ENCODE results near the gene ATP4B. TPM values are rescaled to one million over a fixed set of nuclear protein-coding genes. Genes with fewer than 3 reads are reported as not detected.

Gene ATP4B
- total RNA-seq, 1 donor from 2014 or later = not detected

DNA sequence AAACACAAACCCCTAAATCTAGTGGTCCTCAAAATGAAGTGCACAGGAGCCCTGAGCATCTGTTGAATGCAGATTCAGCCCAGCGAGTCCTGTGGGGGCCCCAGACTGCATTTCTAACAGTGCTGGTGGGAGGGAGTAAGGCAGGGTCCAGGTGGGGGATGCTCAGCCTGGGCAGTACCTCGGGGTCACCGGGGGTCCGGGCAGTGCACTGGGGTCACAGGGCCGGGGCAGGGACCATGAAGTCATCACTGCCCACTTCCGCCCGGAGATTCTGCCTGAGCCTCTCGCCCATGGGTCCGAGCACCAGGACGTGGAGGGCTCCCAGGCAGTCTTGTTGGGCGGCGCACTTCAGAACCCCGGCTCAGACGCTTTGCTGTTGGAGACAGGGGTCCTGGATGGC, 838 bp upstream of the ATP4B start:
- ATAC-seq (no peak), DNase-seq (ENCODE audit: low spot score) (peak; percentile 34)
- intact Hi-C loops (cut with DNase I) = no loop called here

DNA sequence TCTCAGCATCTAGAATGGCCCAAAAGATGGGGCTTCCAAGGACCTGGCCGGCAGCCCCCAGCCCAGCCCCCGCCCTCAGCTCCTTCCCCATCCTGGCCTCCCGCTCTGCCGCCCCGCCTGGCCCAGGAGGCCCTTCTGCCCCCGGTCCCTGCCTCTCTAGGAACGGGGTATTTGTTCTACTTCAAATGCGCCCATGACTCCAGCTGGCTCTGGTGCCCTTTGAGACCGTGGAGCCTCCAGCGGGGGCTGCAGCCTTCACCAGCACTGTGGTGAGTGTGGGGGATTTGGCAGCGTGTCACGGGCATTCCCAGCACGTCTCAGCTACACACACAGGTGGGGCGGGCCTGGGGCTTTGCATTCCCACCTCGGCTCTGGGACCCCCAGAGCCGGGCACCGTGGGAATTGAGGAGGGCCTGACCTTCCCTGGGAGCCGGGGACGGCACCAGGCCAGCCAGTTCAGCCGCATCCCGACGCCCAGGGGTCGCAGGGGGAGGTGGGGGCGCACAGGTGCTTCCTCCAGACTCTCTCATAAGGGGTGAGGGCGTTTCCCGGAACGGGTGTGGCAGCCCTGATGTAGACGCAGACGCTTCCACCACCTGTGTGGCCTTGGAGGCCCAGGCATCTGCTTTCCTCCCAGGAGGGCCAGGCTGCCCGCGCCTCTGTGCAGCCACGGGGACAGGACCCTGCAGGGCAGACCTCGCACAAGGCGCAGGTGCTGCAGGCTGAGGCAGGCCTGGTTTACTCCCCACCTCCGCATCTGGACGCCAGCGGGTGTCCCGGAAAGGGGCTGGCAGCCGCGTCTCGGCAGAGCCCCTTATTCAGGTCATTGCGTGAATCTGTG, 947 bp downstream of the ATP4B start:
- no peak for ATAC-seq
- intact Hi-C loops (cut with DNase I) = no loop called here
- DNase-seq (ENCODE audit: low spot score) = peak; percentile 46

DNA sequence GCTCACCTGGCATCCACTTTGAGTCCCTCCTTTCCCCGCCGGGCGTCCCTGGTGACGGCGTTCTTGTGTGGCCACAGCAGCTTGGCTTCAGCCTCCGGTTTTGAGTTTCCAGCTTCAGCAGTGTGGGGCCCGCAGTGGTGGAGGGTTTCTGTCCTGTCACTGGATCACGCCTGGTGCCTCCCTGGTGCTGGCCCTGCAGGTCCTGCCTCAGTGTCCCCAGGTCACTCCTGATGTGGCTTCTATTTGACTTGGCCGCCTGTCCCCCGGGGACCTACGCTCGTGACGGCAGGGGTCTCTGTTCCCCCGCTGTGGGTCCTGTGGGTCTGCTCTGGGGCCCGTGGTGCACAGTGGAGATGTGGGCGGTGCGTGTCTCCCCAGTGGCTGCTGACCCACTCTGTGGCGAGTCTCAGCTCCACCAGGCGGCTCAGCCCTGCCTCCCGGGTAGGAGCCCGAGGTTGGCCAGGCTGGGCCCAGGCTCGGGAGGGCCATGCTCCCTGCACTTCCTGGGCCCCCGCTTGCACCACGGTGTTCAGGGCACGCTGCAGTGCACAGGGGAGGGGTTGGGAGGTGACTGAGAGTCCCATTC, 1.9 kb downstream of the ATP4B start:
- intact Hi-C loops (cut with DNase I) = no loop called here
- ATAC-seq = peak; percentile 21
- peak; percentile 42 for DNase-seq (ENCODE audit: low spot score)

DNA sequence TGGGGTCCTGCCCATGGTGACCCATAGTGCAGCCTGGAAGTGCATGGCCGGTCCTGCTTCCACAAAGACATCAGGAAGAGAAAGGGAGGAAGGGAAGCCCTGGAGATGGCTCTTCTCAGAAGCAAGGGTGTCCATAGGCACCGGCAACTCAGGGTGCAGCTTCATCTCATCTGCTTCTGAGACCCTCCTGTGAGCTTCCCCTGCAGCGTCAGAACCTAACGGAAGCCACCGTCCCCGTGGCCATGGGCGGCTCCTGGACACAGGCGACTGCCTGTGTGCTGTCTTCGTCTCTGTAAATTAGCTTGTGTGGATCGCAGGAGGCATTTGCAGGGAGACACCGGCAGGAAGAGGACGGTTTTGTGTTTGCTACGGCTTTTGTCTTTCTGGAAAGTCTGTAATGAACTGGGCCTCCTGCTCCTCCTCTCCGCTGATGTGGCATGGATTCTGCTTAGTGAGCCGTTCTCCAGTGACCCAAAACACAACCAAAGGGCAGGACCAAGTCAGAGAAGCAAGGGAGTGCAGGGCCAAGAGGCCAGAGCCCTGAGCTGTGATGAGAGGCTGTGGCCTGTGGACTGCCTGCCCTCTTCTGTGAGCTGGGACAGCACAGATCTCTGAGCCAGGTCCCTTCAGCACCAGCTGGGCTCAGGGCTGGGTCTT, 2.5 kb downstream of the ATP4B start:
- no peak for ATAC-seq

DNA sequence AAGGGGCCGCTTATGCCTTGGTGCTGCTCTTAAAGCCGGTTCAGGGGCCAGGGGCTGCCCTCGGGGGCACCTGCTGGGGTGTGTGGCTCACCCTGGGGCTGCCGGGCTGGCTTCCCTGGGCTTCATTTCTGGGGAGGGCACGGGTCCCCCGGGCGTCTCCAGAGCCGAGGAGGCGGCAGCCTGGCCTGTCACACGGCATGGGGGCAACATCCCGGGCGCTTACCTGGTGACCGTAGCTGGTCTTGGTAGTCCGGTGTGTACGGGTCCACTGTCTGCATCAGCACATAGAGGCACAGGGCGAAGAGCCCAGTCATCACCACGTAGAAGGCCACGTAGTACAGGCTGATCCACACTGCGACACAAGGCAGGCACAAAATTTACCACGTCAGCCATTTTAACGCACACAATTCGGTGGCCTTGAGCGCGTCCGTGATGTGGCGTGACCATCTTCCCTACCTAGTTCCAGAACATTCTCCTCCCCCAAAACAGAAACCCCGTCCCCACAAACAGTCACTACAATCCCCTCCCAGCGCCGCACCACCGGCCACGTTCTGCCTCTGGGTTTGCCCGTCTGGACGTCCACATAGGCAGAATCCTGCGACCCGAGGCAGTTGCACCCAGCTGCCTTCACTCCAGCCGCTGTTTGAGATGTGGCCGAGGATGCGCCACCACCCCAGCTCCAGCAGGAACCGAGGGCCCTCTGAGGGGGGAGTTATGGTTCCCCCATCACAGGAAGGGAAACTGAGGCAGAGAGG, 3.2 kb downstream of the ATP4B start:
- peak; percentile 51 for DNase-seq (ENCODE audit: low spot score)
- intact Hi-C loops (cut with DNase I) = no loop called here
- no peak for ATAC-seq

More for the DNA sequence above, 2.5 kb downstream of the ATP4B start:
- intact Hi-C loops (cut with DNase I) = no loop called here
- DNase-seq (ENCODE audit: low spot score) = peak; percentile 15

DNA sequence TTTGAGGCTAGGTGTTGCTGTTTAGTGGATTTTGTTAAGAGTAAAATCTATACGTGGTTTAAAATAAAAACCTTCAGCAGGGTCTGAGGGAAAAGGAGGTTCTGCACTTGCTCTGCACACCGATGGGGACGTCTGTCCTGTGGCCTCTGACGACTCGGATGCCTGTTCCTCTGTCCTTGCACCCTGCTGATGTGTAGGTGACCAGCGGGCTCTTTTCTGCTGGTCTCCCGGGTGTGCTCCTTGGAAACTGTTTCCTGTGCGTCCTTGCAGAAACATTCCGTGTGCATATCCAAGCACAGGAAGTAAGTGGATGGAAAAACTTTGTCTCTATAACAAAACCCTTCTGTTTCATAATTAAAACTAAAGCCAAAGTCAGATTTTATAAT, 3.8 kb downstream of the ATP4B start:
- peak; percentile 31 for DNase-seq (ENCODE audit: low spot score)
- intact Hi-C loops (cut with DNase I) = no loop called here
- no peak for ATAC-seq

DNA sequence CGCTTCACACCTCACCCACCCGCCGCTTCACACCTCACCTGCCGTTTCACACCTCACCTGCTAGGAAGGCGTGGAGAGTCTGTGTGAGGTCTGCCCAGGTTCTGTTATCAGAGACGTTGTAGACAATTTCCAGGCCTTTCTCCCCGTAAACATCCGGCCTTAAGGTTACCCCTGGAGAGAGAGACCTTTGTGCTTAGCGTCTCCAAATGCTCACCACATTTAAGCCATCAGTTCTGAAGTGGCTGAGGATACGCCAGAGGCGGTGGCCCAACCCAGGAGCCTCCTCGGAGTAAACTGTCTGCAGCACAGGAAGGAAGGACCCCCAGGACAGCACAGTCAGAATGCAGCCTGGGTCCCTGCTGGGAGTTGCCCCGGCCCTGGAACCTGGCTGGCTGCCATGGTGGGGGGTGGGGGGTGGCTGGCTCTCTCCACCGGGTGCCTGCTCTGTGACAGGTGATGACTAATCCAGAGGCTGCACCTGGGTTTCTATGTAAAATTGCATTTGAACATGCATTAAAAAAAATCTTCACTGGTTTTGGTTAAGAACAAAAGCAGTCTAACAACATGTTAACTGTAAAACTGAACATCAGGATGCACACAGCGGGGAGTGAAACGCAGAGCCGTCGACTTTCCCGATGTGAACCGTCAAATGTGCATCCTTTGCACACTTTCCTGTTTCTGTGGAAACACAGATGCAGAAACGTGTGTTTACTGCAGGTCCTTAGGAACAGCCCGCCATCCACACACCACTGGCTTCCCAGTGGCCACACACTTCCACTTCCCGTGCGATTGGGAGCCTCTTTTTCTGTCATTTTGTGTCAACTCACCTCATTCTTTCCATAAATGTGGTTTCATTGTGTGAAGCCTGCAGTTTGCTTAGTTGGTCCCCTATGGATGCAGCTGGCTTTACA, 4.5 kb downstream of the ATP4B start:
- intact Hi-C loops (cut with DNase I) = no loop called here
- ATAC-seq (no peak), DNase-seq (ENCODE audit: low spot score) (peak; percentile 58)

DNA sequence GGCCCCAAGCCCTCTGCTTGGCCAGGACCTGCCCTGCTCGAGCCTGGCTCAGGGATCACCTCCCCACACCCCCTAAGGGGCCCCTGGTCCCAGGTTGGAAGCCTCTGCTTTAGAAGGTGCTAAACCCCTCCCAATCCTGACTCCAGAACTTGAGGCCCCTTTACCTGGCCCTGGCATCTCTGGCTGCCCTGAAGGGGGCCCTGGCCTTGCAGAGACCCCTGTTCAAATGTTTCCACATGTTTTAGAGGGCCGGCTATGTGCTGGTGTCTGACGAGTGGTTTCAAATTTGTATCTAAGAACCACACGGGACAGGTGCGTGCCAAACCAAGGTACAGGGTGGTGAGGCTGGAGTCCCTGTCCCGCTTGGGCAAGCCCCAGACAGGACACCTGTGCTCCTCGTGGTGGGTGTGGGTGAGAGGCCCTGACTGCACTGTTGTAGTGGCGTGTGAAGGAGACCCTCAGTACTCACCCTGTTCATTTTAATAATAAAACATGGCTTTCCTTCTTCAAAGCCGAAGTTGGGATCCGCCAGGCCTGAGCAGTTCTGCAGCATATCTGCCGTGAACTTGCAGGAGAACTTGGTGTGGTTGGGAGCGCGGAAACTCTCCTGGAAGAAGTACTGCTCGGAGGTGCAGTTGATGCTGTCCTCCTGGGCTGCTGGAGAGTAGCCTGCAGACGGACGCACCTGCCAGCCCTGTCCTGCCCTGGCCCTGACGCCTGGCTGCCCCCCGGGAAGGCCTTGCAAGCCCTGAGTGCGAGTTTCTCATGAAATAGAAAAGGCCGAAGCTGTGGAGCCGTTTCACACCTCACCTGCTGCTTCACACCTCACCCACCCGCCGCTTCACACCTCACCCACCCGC, 5.4 kb downstream of the ATP4B start:
- intact Hi-C loops (cut with DNase I) = no loop called here
- ATAC-seq (no peak), DNase-seq (ENCODE audit: low spot score) (peak; percentile 51)

DNA sequence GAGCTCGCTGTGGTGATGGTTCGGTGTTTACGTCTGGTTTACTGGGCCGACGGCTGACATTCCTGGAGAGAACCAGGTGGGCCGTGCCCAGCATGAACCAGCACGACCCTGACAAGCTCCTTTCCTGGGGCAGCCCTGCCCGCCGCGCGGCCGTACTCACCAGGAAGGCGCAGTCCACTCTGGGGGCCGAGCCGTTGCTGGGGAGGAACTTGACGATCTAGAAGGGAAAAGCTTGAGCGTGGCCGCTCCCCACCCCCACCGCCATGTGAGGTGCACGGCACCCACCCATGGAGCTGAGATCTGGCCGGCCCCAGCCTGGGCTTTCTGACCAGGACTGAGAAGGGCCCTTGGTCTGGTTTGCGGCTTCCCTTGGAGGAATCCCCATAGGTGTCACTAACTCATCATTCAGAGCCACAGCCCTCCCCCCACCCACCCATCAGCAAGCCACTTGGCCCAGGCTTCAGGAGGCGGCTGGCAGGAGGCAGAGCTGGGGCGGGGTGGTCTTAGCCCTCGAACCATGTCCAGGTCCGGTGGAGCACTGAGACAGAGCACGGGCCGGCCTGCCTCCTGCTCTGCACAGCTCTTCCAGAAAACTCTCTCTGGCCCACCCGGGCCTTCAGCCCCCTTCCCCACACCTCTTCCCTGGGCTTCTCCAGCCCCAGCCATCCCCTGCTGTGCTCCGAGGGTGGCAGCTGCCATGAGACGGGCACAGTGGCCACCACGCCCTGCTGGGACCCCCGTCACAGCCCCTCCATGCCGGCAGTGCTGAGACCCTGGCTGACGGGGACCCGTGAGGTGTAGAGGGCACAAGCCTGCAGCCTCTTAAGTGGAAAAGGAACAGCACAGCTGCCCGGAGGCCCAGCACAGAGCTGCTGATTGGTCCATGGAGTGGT, 6.2 kb downstream of the ATP4B start:
- intact Hi-C loops (cut with DNase I) = no loop called here
- peak; percentile 61 for DNase-seq (ENCODE audit: low spot score)

DNA sequence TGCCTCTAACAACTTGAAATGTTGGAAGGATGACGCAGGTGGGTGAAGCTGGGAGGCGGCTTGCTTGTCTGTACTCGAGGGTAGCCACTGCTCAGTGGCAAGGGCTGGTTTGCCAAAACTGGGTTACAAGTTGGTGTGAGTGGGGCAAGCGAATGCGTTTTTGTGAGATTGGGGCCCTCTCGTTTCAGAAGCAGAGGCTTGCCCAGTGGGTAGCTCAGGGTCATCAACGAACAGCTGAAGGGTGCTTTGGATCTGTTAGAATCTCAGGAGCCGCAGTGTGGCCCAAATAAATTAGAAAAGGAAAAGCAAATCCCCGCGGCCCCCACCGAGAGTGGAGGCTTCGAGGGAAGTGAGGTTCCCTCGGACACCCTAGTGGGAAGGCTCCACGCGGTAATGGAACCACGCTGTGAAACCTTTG, 7.3 kb downstream of the ATP4B start:
- intact Hi-C loops (cut with DNase I) = no loop called here
- ATAC-seq (no peak), DNase-seq (ENCODE audit: low spot score) (peak; percentile 41)

More for the DNA sequence above, 6.2 kb downstream of the ATP4B start:
- no peak for ATAC-seq

DNA sequence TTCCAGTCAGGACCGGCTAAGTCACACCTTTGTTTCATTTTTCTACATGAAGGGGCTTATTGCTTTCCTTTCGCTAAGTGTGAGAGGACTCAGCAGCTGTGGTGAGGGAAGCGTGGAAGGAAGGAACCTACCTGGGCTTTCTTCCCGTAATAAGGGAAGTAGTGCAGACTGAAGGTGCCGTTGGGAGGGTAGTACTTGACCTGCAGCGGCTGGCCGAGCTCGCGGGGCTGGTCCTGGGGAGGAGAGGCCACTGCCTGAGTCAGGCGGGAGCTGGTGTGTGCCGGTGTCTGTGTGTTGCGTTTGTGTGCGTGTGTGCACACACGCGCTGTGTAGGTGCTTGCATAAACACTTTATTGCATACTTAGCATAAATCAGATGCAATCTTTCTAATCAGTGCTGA, 7.7 kb downstream of the ATP4B start:
- DNase-seq (ENCODE audit: low spot score) (peak; percentile 27), ATAC-seq (no peak)

DNA sequence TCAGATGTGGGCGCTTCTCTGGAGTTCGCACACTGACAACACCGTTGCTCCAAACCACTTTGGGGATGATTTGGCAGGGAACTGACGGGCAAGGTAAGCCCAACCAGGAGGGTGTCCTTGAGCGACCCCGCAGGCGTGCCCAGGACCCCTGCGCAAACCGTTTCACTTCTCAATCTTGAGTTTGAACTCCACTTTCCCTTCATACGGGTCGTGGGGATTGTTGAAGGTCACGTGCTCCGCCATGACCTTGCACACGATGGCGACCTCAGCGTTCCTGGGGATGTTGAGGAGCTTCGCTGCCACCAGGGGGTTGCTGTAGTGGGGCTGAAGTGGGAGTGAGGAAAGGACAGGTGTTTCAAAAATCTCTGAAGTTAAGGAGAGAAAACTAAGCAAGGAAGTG, 8.8 kb downstream of the ATP4B start:
- DNase-seq (ENCODE audit: low spot score) (peak; percentile 40), ATAC-seq (no peak)
- intact Hi-C loops (cut with DNase I) = no loop called here

More for the DNA sequence above, 7.7 kb downstream of the ATP4B start:
- intact Hi-C loops (cut with DNase I) = no loop called here

DNA sequence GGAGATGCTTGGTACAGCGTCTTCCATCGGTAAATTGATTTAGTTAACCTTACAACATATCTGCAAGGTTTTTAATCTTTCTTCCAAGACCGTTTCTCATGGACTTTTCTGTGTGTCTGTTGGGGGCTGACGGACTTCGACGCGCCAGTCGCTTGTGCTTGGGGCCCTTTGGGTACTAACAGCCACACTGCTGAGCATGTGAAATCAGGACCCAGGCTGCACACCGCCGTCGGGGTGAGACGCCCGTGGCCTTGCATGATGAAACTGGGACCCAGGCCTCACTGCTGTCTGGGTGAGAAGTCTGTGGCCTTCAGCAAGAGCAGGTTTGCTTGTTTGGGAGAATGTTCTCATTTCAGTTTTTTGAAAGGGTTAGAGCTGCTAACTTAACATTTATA, 9.8 kb downstream of the ATP4B start:
- intact Hi-C loops (cut with DNase I) = no loop called here
- DNase-seq (ENCODE audit: low spot score) (peak; percentile 56), ATAC-seq (no peak)

DNA sequence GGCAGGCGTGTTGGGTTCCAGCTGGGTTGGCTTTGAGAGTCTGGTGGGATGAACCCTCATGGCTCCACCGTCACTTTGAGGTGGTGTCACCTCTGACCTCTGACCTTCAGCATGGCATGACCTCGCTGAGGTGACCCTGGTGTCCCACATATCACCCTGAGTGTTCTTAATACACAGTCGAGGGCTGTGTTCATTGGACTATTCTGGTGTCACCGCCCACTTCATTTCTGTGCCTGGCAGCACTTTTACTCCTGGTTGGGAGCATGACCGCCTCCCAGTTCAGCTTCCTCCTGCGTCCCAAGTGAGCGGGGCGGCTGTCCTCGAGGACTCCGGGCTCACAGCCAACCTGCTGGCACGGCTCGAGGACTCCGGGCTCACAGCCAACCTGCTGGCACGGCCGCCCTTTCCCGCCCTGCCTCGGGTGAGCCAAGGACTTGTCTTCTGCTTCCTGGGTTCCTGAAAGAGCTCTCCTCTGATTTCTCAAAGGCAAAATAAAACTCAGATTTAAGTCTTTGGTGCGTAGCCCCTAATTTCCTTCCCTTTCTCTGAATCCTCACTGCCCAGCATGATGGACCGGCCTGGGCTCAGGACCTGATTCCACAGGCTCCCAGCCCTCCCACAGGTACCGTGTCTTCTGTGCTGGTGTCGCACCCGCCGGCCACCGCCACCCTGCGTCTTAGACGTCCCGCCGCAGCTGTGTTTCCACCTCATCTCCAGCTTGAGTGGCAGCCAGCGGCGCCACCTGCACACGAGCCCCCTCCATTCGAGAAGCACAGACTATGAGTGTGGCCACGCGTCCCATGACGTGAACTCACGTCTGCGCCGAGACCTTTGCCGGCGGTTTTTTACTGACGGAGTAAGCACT, 10.4 kb downstream of the ATP4B start:
- DNase-seq (ENCODE audit: low spot score) = peak; percentile 93
- intact Hi-C loops (cut with DNase I) = no loop called here
- ATAC-seq = peak; percentile 95

DNA sequence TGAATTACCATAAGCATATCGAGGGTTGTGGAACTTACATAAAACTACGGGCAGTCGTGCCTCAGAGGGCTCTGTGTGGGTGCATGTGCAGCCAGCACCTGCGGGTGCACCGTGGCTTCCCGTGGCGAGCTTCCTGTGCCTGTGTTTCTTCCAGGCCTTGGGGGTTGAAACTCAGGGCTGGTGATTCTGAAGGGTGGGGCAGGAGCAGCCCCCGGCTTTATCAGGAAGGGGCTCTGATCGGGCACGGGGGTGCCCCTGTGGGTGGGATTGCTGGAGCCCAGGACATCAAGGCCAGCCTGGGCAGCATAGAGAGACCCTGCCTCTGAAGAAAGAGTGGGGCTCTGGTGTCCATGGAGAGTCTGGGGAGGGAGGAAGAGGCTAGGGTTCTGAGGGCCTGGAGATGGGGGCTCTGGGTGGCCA, 11.1 kb downstream of the ATP4B start:
- peak; percentile 8 for ATAC-seq
- intact Hi-C loops (cut with DNase I) = no loop called here
- peak; percentile 53 for DNase-seq (ENCODE audit: low spot score)

DNA sequence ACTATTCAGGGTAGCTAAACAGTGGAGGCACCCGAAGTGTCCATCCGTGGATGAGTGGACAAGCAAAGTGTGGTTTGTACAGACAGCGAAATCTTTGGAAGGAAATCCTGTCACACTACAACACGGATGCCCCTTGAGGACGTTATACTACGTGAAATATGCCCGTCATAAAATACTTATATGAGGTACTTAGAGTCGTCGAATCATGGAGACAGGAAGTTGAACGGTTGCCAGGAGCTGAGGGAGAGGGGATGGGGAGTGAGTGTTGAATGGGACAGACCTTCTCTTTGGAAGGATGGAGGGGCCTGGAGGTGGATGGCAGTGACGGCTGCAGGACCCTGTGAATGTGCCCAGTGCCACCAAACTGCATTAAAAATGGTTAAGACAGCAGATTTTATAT, 11.6 kb downstream of the ATP4B start:
- DNase-seq (ENCODE audit: low spot score) (peak; percentile 33), ATAC-seq (no peak)
- intact Hi-C loops (cut with DNase I) = no loop called here
